Measurements from ENCODE around the gene PNLIPRP3.

PNLIPRP3 gene

GRCh38 chr10:116450861-116451260, 23.2 kb downstream of the PNLIPRP3 start:
- no peak for DNase-seq

GRCh38 chr10:116451711-116452337, 24.2 kb downstream of the PNLIPRP3 start:
- no peak for DNase-seq

- no peak for DNase-seq
These were observed 24.7 kb downstream of the PNLIPRP3 start for GRCh38 chr10:116452338-116452720.

GRCh38 chr10:116457488-116457887, 29.8 kb downstream of the PNLIPRP3 start:
- DNase-seq: no peak

GRCh38 chr10:116460219-116460618, 32.6 kb downstream of the PNLIPRP3 start:
- DNase-seq: no peak

GRCh38 chr10:116461680-116462079, 34.0 kb downstream of the PNLIPRP3 start:
- no peak for DNase-seq

GRCh38 chr10:116464257-116464656, 36.6 kb downstream of the PNLIPRP3 start:
- no peak for DNase-seq

- DNase-seq: no peak
These were observed 37.9 kb downstream of the PNLIPRP3 start for GRCh38 chr10:116465546-116465945.

GRCh38 chr10:116466715-116467422, 39.2 kb downstream of the PNLIPRP3 start:
- no peak for DNase-seq

- DNase-seq: no peak
These were observed 41.8 kb downstream of the PNLIPRP3 start for GRCh38 chr10:116469437-116469836.

- no peak for DNase-seq
These were observed 42.4 kb downstream of the PNLIPRP3 start for GRCh38 chr10:116470071-116470470.

GRCh38 chr10:116470768-116471415, 43.2 kb downstream of the PNLIPRP3 start:
- no peak for DNase-seq

- DNase-seq: no peak
These were observed 45.2 kb downstream of the PNLIPRP3 start for GRCh38 chr10:116472891-116473290.

- no peak for DNase-seq
These were observed 48.2 kb downstream of the PNLIPRP3 start for GRCh38 chr10:116475866-116476265.

- no peak for DNase-seq
These were observed 48.8 kb downstream of the PNLIPRP3 start for GRCh38 chr10:116476461-116476860.

- DNase-seq: peak in 1 of 51 donors; percentile 23
These were observed 50.5 kb downstream of the PNLIPRP3 start for GRCh38 chr10:116477986-116478664.

- no peak for DNase-seq
These were observed 59.3 kb downstream of the PNLIPRP3 start for GRCh38 chr10:116486770-116487448.

- DNase-seq: no peak
These were observed 60.1 kb downstream of the PNLIPRP3 start for GRCh38 chr10:116487522-116488430.

- DNase-seq: no peak
These were observed 61.8 kb downstream of the PNLIPRP3 start for GRCh38 chr10:116489460-116489859.

- peak in 1 of 51 donors; percentile 3 for DNase-seq
These were observed 62.5 kb downstream of the PNLIPRP3 start for GRCh38 chr10:116490028-116490662.

Data from hypothalamus (tissue), 51 donors.